Subcutaneous abdominal adipose tissue (tissue), 5 donors: ENCODE data around the gene PIERCE2.

Experiments used
- H3K27ac ChIP-seq: one replicate; pipeline ENCODE4 v1.7.0; 2013; ENCODE audit warnings: low read depth, mild to moderate bottlenecking, inconsistent platforms, low read length, moderate library complexity
- H3K27me3 ChIP-seq, 5 donors: one replicate each; pipeline ENCODE4 v1.7.0; 2013; ENCODE audit warnings: low read length in 5 of 5, inconsistent platforms in 1 of 5; ENCODE audit not compliant: control insufficient read depth in 5 of 5, insufficient read depth in 4 of 5
- H3K36me3 ChIP-seq, 5 donors: one replicate each; pipeline ENCODE4 v1.7.0; 2013; ENCODE audit warnings: low read length in 5 of 5; ENCODE audit not compliant: control insufficient read depth in 5 of 5, insufficient read depth in 5 of 5
- H3K4me1 ChIP-seq, 5 donors: one replicate each; pipeline ENCODE4 v1.7.0; 2013; ENCODE audit warnings: low read length in 5 of 5, mild to moderate bottlenecking in 3 of 5, moderate library complexity in 1 of 5; ENCODE audit not compliant: control insufficient read depth in 5 of 5, insufficient read depth in 5 of 5
- H3K4me3 ChIP-seq, 5 donors: one replicate each; pipeline ENCODE4 v1.7.0; 2013; ENCODE audit warnings: low read length in 5 of 5, low read depth in 1 of 5
- H3K9ac ChIP-seq, 5 donors: one replicate each; pipeline ENCODE4 v1.7.0; 2013; ENCODE audit warnings: low read length in 5 of 5, mild to moderate bottlenecking in 4 of 5, moderate library complexity in 3 of 5
- H3K9me3 ChIP-seq, 5 donors: one replicate each; pipeline ENCODE4 v1.7.0; 2013; ENCODE audit warnings: low read length in 5 of 5; ENCODE audit not compliant: control insufficient read depth in 5 of 5
- donor health status: healthy.
- donor health status: healthy.
- donor health status: healthy.
- donor health status: healthy.
- donor health status: healthy.

PIERCE2 gene

DNA sequence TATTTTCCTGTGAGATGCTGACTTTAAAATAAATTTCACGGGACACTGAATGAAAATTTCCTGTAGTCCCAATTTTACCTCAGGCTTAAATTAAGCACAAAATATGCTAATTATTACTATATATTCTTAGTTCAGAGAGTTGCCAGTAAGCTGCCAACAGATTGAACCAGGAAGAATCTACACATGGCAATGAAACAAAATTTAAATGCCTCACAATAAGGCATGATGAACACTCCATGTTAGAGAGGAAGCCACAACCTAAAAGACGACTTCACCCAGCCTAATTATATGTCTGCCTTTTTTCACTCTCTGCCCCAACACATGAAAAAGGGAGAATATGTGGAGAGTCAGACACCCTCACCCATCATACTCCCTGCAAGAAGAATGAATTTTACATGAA, 60.0 kb downstream of the PIERCE2 start:
- Histone ChIP-seq H3K4me1 (no peaks in the 10 kb centered on the region), H3K27ac (no peak overlapping the region), H3K36me3 (no peaks in the 10 kb centered on the region), H3K4me3 (no peak overlapping the region), H3K27me3 (no peaks in the 10 kb centered on the region), H3K9me3 (no peaks in the 10 kb centered on the region), H3K9ac (no peak overlapping the region)
